Measurements from ENCODE around the gene RERE.

RERE gene

GRCh38 chr1:8684590-8684989, 132.8 kb downstream of the RERE start:
- FAIRE-seq: no peak

GRCh38 chr1:8682573-8682972, 134.9 kb downstream of the RERE start:
- no peak for FAIRE-seq

DNA sequence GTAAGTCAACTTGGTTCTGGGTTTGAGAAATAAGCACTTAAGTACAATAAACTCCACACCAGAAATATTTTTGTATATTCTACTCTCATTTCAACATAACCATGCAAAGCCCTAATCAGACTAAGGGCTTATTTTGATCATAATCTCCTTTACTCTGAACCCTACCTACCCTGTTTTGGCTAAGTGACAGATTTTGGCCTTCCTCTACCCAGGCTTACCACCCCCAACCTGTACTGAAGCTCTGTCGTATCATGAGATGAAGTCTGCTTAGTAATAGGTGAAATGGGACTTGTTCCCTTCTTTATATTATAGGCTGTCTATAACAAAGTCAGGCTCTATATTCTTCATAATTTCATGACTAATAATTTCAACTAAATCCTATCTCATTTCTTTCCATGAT, 135.5 kb downstream of the RERE start:
- no peak for FAIRE-seq

- FAIRE-seq: no peak
Observed at GRCh38 chr1:8680664-8681650, 136.5 kb downstream of the RERE start.

GRCh38 chr1:8679929-8680663, 137.3 kb downstream of the RERE start:
- no peak for FAIRE-seq

DNA sequence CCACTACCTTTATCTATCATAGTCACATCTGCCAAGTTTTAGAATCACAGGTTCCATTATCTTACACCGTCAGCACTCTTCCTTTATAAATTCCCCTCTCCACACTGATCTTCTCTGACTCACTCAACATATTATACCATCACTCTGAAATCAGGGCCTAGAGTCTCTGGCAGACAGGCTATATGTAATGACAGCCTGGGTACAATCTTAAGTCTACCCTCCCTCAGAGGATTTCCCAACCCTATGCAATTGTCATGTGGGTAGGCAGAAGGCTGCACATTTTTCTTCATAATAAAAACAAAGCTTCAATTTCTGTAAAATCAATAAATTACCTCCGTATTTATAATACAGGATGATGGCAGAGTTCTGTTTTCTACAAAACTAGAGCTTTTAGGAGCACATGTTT, 138.0 kb downstream of the RERE start:
- no peak for FAIRE-seq

- no peak for FAIRE-seq
Observed at GRCh38 chr1:8678673-8679394, 138.6 kb downstream of the RERE start.

DNA sequence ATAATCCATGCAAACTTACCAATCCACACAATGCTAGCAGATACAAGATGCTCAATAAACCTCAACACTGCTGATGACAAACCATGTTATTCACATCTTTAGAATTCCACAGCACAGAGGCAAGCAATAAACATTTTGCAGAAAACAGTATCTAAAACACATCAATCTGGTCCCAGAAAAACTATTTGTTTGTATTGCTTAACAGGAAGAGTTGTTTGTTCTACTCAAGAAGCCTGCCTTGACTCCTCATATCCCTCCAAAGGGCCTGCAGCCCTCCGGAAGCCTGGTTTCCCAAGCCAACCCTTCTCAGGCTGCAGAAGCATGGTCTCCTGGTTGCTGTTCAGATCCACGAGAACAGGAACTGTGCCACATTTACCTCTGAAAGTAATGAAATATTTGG, 139.7 kb downstream of the RERE start:
- FAIRE-seq: no peak

DNA sequence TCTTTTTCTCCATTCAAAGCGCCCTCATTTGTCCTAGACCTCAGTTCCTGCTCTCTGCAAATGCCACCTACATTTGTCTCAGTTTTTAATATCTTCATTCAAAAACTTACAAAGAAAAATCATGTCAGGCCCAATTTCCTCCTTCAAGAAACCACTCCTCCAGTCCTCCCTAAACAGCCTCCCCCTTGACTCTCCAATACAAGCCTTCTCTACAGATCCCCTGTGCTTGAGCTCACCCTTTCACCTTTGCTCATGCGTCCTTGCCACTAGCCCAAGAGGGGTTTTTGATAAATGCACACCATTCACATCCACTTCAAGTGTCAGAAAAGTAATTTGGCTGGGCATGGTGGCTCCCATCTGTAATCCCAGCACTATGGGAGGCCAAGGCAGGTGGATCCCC, 140.6 kb downstream of the RERE start:
- FAIRE-seq: no peak

DNA sequence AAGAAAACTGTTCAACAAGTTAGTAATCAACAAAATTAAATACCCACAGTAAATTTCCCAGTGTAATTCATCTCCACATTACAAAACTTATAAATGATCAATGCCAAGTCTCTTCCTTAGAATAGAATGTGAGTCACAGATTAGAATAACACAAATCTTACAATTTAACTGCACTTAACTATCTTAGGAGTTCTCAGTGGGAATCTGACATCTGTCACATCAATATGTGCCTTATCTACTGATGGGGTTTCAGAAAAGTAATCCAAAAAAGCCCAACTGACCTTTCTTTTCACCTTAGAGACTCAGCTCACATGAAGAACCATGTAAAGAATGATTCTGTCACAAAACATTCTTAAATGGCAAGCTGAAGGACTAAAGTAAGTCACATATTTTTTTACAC, 141.4 kb downstream of the RERE start:
- FAIRE-seq: no peak

DNA sequence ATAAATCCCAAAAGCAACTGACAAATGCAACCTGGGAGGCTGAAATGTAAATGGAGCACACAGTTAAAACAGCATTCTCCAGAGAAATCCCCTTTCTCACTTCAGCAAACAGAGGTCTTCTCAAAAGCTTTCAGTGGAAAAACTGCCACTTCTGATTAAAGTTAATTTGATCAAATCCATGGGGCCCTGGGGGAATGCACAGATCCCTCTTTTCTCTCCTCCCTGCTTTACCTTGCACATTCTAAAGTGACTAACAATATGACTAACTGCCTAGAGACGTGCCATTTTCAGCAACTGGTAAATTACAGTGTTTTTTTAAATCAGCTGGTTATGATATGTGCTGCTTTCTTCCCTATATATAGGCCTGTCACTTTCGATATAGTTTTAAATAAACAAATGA, 142.5 kb downstream of the RERE start:
- no peak for FAIRE-seq

- FAIRE-seq: no peak
Observed at GRCh38 chr1:8674481-8674880, 143.0 kb downstream of the RERE start.

GRCh38 chr1:8671306-8671917, 146.0 kb downstream of the RERE start:
- peak; percentile 26 for FAIRE-seq

- no peak for FAIRE-seq
Observed at GRCh38 chr1:8670371-8670818, 147.0 kb downstream of the RERE start.

DNA sequence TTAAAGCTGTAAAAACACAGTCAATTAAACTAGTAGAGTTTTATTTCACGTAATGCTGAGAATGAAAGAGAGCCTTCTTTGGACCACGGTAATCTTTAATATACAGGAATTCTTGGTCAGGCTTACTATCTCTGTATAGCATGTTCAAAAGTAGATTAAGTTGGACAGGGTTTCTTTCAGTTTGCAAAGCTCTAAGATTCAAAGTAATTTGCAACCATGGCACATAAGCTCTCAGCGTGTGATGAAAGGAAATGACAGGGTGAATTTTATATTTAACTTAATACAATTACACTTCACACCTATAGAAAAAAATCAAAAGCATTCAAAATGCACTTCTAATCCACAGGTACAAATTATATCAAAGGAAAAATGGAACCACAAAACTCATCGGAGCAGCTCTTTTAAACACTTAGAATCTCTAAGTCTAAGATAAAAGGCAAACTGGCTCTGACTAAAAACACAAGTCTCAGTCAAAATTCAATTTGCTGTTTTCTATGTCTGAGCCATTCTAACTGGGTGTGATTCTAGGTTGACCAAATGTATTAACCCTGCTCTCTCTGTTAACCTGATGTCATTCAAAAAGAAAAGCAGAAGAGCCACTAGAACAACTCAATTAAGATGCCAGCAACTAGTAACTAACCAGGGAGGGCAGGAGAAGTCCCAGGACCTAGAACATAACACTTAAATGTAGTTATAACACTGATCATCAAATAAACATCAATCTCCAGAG, 147.7 kb downstream of the RERE start:
- no peak for FAIRE-seq

DNA sequence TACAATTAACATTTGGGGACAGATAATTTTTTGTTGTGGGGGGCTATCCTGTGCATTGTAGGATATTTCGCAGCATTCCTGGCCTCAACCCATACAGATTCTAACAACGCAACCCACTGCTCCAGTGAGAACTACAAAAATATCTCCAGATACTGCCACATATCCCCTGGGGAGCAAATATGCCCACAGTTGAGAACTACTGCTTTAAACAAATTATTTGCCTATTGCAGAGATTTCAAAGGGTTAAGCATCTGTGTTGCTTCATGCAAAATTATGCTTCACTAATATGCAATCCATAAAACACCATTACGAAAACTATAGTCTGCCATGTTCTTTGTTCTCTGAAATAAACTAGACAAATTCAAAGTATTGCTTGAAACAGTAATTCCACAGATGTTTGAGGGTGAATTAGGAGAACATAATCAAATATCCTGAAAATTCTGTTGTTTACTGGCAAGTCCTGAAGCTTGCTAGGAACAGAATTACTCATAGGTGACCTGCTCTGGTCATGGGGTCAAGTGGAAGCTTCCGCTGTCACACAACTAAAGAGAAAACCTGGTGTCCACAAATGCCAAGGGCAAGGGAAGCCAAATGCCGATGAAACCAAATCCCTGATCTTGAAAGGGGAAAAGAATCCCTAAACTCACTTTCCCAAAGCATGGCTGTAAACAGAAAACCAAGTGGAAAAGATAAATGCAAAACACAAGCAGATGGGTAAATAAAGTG, 149.4 kb downstream of the RERE start:
- FAIRE-seq: no peak

DNA sequence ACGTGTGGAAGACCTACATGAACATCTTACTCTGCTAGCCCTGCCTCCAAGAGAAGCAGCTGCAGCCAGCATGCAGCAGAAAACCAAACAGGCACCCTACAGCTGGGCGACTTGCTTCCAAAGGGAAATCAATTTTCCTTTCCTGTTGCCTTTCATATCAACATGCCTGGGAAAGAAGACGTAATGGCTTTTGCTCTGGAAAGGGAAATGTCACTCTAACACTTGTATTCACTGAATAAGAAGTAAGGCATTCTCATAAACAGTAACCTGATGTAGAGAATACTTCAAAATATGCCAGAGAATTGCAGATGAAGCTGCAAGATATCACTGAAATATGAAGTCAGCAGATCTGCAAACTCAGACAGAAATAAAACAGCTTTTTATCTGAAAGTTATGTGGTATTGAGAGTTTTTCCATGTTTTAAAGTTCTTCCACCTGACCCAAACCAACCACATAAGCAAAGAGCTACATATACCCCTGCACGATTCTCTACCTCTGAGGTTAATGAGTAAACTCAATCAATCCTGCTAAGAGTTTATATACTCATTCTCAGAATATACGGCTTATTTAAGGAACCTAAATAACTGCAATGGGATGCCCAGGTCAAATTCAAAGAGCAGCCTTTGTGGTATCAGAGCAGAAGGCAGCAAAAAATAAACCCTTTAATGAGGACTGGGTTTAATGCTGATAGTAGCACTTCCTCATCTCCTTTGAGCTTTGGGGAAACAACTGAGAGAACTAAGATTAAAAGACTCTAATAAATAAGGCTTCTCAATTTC, 150.9 kb downstream of the RERE start:
- FAIRE-seq: no peak

GRCh38 chr1:8665833-8666232, 151.6 kb downstream of the RERE start:
- no peak for FAIRE-seq

DNA sequence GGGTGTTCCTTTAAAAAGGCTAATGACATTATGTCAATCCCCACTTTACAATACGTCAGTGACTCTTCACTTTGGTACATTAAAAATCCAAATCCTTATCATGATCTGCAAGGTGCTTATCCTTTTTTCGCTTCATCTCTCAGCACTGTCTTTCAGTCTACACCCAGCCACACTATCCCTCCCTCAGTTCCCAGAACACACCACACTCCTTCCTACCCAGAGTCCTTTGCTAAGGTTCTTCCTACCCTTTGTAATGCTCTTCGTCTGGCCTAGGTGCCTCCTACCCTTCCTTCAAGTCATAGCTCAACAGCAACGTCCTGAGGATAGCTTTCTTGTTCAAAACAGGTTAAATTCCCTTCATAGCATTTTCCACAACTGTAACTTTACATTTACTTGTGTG, 152.6 kb downstream of the RERE start:
- FAIRE-seq: no peak

GRCh38 chr1:8663915-8664329, 153.5 kb downstream of the RERE start:
- FAIRE-seq: no peak
